ENCODE data around the gene CNOT6. TPM values are rescaled to one million over a fixed set of nuclear protein-coding genes. Genes with fewer than 3 reads are reported as not detected.

CNOT6 gene
- total and polyA plus RNA-seq, 4 donors, result 8.7 to 51.1 (median 14.8) TPM

DNA sequence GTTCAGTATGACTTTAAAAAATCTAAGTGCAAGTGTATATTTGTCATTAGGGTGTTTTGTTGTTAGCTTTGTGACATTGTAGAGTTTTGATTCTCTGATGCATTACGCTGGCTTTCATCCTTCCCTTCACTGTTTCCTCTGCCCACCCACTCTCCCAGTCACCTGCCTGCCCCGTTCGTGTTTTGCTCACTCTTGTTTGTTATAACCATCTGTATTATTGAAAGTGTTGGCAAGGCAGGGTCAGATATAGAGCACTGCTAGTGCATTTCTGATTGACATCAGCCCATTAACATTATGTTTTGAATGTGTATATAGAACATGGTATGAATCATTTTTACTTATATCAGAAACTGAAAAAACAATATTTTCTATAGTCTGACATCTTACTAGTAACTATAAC is 69.8 kb downstream of the CNOT6 start:
- no peak for ATAC-seq (ENCODE audit: insufficient read depth, low FRiP score)
- Histone ChIP-seq H3K27me3 (ENCODE audit: control insufficient read depth in 3 of 3, insufficient read depth in 3 of 3, low read length in 2 of 3) (no peaks in the 10 kb centered on the region), H3K36me3 (ENCODE audit: control insufficient read depth in 4 of 4, insufficient read depth in 4 of 4, low read length in 4 of 4) (peaks cover 7 to 29% (median 19%) of the 10 kb centered on the region in 4 donors), H3K4me3 (no peak overlapping the region), H3K9me3 (ENCODE audit: control insufficient read depth in 4 of 4, insufficient read depth in 3 of 4, low read length in 3 of 4) (no peaks in the 10 kb centered on the region), H3K4me1 (ENCODE audit: control insufficient read depth in 5 of 5, insufficient read depth in 5 of 5, low read length in 5 of 5) (no peaks in the 10 kb centered on the region), H3K9ac (ENCODE audit: insufficient read depth in 1 of 2, low read length in 2 of 2) (no peak overlapping the region), H3K27ac (ENCODE audit: low read depth in 1 of 2, low read length in 1 of 2) (no peak overlapping the region)
- no peak for DNase-seq
- TF ChIP-seq, protein P1, sequence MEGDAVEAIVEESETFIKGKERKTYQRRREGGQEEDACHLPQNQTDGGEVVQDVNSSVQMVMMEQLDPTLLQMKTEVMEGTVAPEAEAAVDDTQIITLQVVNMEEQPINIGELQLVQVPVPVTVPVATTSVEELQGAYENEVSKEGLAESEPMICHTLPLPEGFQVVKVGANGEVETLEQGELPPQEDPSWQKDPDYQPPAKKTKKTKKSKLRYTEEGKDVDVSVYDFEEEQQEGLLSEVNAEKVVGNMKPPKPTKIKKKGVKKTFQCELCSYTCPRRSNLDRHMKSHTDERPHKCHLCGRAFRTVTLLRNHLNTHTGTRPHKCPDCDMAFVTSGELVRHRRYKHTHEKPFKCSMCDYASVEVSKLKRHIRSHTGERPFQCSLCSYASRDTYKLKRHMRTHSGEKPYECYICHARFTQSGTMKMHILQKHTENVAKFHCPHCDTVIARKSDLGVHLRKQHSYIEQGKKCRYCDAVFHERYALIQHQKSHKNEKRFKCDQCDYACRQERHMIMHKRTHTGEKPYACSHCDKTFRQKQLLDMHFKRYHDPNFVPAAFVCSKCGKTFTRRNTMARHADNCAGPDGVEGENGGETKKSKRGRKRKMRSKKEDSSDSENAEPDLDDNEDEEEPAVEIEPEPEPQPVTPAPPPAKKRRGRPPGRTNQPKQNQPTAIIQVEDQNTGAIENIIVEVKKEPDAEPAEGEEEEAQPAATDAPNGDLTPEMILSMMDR (IDR thresholded peaks at IDR 0.05; ENCODE audit: control extremely low read depth, extremely low read depth), result no peak
- WGBS, 2 donors, result 89 to 90% methylated on average over 3 of the region's 3 CpGs

DNA sequence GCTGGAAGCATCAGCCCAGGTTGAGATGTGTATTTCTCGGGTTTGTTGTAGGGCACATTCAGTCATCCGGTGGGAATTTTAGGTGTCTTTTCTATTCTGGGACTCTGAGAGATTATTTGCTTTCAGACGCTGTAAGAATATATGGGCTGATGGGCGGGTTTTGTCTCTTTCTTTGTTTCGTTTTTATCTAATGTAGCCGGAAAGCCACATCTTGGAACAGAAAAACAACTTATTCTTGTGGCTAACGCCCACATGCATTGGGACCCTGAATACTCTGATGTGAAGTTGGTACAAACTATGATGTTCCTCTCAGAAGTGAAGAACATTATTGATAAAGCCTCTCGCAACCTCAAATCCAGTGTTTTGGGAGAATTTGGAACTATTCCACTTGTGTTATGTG is 74.7 kb downstream of the CNOT6 start:
- H3K27me3 ChIP-seq (ENCODE audit: control insufficient read depth in 3 of 3, insufficient read depth in 3 of 3, low read length in 2 of 3), result no peaks in the 10 kb centered on the region
- no peak overlapping the region for H3K4me3 ChIP-seq
- H3K27ac ChIP-seq (ENCODE audit: low read depth in 1 of 2, low read length in 1 of 2), result no peak overlapping the region
- no peak overlapping the region for H3K9ac ChIP-seq (ENCODE audit: insufficient read depth in 1 of 2, low read length in 2 of 2)
- no peaks in the 10 kb centered on the region for H3K9me3 ChIP-seq (ENCODE audit: control insufficient read depth in 4 of 4, insufficient read depth in 3 of 4, low read length in 3 of 4)
- peaks cover 16 to 41% (median 34%) of the 10 kb centered on the region in 4 donors for H3K36me3 ChIP-seq (ENCODE audit: control insufficient read depth in 4 of 4, insufficient read depth in 4 of 4, low read length in 4 of 4)
- 82 to 84% methylated on average over 8 of the region's 8 CpGs for WGBS, 2 donors
- TF ChIP-seq, protein P1 (IDR thresholded peaks at IDR 0.05; ENCODE audit: control extremely low read depth, extremely low read depth), result no peak
- DNase-seq, result no peak
- ATAC-seq (ENCODE audit: insufficient read depth, low FRiP score), result no peak
- no peaks in the 10 kb centered on the region for H3K4me1 ChIP-seq (ENCODE audit: control insufficient read depth in 5 of 5, insufficient read depth in 5 of 5, low read length in 5 of 5)

DNA sequence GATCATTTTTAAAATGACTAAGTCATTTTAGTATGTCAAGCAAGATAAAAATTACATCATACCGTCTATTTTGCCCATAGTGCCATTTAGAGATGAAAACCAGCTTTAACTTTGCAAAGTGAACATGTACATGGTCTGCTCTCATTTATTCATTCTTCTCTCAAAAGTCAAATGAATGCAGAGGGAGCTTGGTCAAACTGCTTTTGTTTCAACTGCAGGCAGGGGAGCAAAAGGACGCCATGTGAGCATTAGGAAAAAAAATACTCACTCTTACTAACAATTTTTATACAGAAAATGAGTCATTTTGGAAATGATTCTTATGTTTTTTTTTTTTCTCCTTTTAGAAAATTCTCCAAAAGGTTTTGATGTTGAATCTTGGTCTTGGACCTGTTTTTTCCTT is 81.4 kb downstream of the CNOT6 start:
- H3K36me3 ChIP-seq (ENCODE audit: control insufficient read depth in 4 of 4, insufficient read depth in 4 of 4, low read length in 4 of 4), result peaks cover 13 to 31% (median 24%) of the 10 kb centered on the region in 4 donors
- 88 to 95% methylated on average over 2 of the region's 2 CpGs for WGBS, 2 donors

More for the DNA sequence above, 81.4 kb downstream of the CNOT6 start:
- H3K4me3 ChIP-seq, result no peak overlapping the region
- DNase-seq, result no peak
- TF ChIP-seq, protein P1 (IDR thresholded peaks at IDR 0.05; ENCODE audit: control extremely low read depth, extremely low read depth), result no peak
- H3K9me3 ChIP-seq (ENCODE audit: control insufficient read depth in 4 of 4, insufficient read depth in 3 of 4, low read length in 3 of 4), result no peaks in the 10 kb centered on the region
- no peaks in the 10 kb centered on the region for H3K4me1 ChIP-seq (ENCODE audit: control insufficient read depth in 5 of 5, insufficient read depth in 5 of 5, low read length in 5 of 5)
- H3K27me3 ChIP-seq (ENCODE audit: control insufficient read depth in 3 of 3, insufficient read depth in 3 of 3, low read length in 2 of 3), result no peaks in the 10 kb centered on the region
- H3K9ac ChIP-seq (ENCODE audit: insufficient read depth in 1 of 2, low read length in 2 of 2), result no peak overlapping the region
- no peak overlapping the region for H3K27ac ChIP-seq (ENCODE audit: low read depth in 1 of 2, low read length in 1 of 2)
- ATAC-seq (ENCODE audit: insufficient read depth, low FRiP score), result no peak

Data from lung (tissue), 12 donors.